HEK293 (cell line): Measurements from ENCODE around the gene MXI1.
"Not testable (repeated sequence)": the region's sequence is repeated elsewhere in the genome, so short reads cannot be mapped to it uniquely, and the experiment has no call there.

Experiments used
- CTCF ChIA-PET: fragments of 350-600 bp; formaldehyde crosslinking; extraction: SDS; loops from one replicate; lab custom pipeline; 2021; ENCODE audit warnings: antibody characterized with exemption; lab: Yijun Ruan, JAX
- POLR2A ChIA-PET: fragments of 300-600 bp; formaldehyde crosslinking; extraction: SDS; loops from one replicate; lab custom pipeline; 2020; ENCODE audit warnings: antibody characterized with exemption, inconsistent platforms; lab: Yijun Ruan, JAX
- H3K27ac ChIP-seq: fragments of 200-500 bp; sonication (Bioruptor generic); 2 replicates; pipeline ENCODE4 v1.5.1; 2014; ENCODE audit warnings: low read depth, low read length, control low read depth, inconsistent platforms; ENCODE audit errors: extremely low read depth
- H3K36me3 ChIP-seq, 2 experiments: fragments of 200-500 bp in 1 of 2; sonication (Bioruptor generic) in 1 of 2; 1 replicate in 1 of 2; 2 replicates in 1 of 2; pipeline ENCODE4 v1.5.1; 2014 to 2017; ENCODE audit warnings: inconsistent platforms in 2 of 2, low read length in 2 of 2; ENCODE audit not compliant: control insufficient read depth in 2 of 2, insufficient read depth in 1 of 2
- H3K4me1 ChIP-seq: fragments of 200-500 bp; sonication (Bioruptor generic); 2 replicates; pipeline ENCODE4 v1.5.1; 2014; ENCODE audit warnings: mild to moderate bottlenecking, low read length, inconsistent platforms; ENCODE audit not compliant: control insufficient read depth, insufficient read depth
- H3K4me3 ChIP-seq: 2 replicates; pipeline ENCODE4 v1.5.1; 2011; ENCODE audit warnings: low read depth, mild to moderate bottlenecking, control low read depth, low read length, moderate library complexity
- H3K9me3 ChIP-seq: fragments of 200-500 bp; sonication (Bioruptor generic); 2 replicates; pipeline ENCODE4 v1.5.1; 2014; ENCODE audit warnings: low read depth, low read length, inconsistent platforms; ENCODE audit not compliant: control insufficient read depth, insufficient read depth
- ATF2 ChIP-seq: fragments of 450-650 bp; formaldehyde crosslinking; IDR thresholded peaks from 2 replicates; pipeline ENCODE4 v1.5.1; 2016; ENCODE audit warnings: missing biosample characterization, missing genetic modification characterization, low read depth
- GLI4 ChIP-seq: fragments of 450-650 bp; formaldehyde crosslinking; IDR thresholded peaks from 2 replicates; pipeline ENCODE4 v1.5.1; 2016; ENCODE audit warnings: missing biosample characterization, missing genetic modification characterization
- GLIS1 ChIP-seq: fragments of 450-650 bp; formaldehyde crosslinking; IDR thresholded peaks from 2 replicates; pipeline ENCODE4 v1.5.1; 2016; ENCODE audit warnings: missing biosample characterization, missing genetic modification characterization
- YY2 ChIP-seq: fragments of 450-650 bp; formaldehyde crosslinking; IDR thresholded peaks from 2 replicates; pipeline ENCODE4 v1.5.1; 2016; ENCODE audit warnings: missing biosample characterization, missing genetic modification characterization
- ZBTB1 ChIP-seq: fragments of 450-650 bp; formaldehyde crosslinking; IDR thresholded peaks from 2 replicates; pipeline ENCODE4 v1.5.1; 2016; ENCODE audit warnings: missing biosample characterization, missing genetic modification characterization
- ZBTB21 ChIP-seq: fragments of 450-650 bp; formaldehyde crosslinking; IDR thresholded peaks from 2 replicates; pipeline ENCODE4 v1.5.1; 2017; ENCODE audit warnings: missing biosample characterization, missing genetic modification characterization
- ZEB2 ChIP-seq: fragments of 450-650 bp; formaldehyde crosslinking; IDR thresholded peaks from 2 replicates; pipeline ENCODE4 v1.5.1; 2016; ENCODE audit warnings: missing biosample characterization, missing genetic modification characterization
- ZFP69B ChIP-seq: fragments of 450-650 bp; formaldehyde crosslinking; IDR thresholded peaks from 2 replicates; pipeline ENCODE4 v1.5.1; 2016; ENCODE audit warnings: missing biosample characterization, missing genetic modification characterization
- ZIC2 ChIP-seq: fragments of 450-650 bp; formaldehyde crosslinking; IDR thresholded peaks from 2 replicates; pipeline ENCODE4 v1.5.1; 2016; ENCODE audit warnings: missing biosample characterization, missing genetic modification characterization
- ZNF157 ChIP-seq: fragments of 450-650 bp; formaldehyde crosslinking; IDR thresholded peaks from 2 replicates; pipeline ENCODE4 v1.5.1; 2016; ENCODE audit warnings: missing biosample characterization, missing genetic modification characterization
- ZNF184 ChIP-seq: fragments of 450-650 bp; IDR thresholded peaks from 2 replicates; pipeline ENCODE4 v1.5.1; 2018; ENCODE audit warnings: missing biosample characterization, mild to moderate bottlenecking, missing genetic modification characterization
- ZNF202 ChIP-seq: fragments of 450-650 bp; formaldehyde crosslinking; IDR thresholded peaks from 2 replicates; pipeline ENCODE4 v1.5.1; 2016; ENCODE audit warnings: missing biosample characterization, missing genetic modification characterization, borderline replicate concordance
- ZNF223 ChIP-seq: fragments of 450-650 bp; formaldehyde crosslinking; IDR thresholded peaks from 2 replicates; pipeline ENCODE4 v1.5.1; 2016; ENCODE audit warnings: missing biosample characterization, missing genetic modification characterization
- ZNF274 ChIP-seq, 2 experiments: fragments of 200-500 bp in 1 of 2; fragments of 450-650 bp in 1 of 2; sonication (Bioruptor generic) in 1 of 2; formaldehyde crosslinking in 1 of 2; IDR thresholded peaks; 2 replicates each; pipeline versions ENCODE4 v1.5.1 to v1.6.1; 2014 to 2016; ENCODE audit warnings: borderline replicate concordance in 1 of 2, inconsistent platforms in 1 of 2, low read length in 1 of 2, missing biosample characterization in 1 of 2, missing genetic modification characterization in 1 of 2
- ZNF391 ChIP-seq: fragments of 450-650 bp; formaldehyde crosslinking; IDR thresholded peaks from 2 replicates; pipeline ENCODE4 v1.5.1; 2016; ENCODE audit warnings: low read depth, missing biosample characterization, missing genetic modification characterization, borderline replicate concordance
- ZNF571 ChIP-seq: fragments of 450-650 bp; formaldehyde crosslinking; IDR thresholded peaks from 2 replicates; pipeline ENCODE4 v1.5.0; 2017; ENCODE audit warnings: missing biosample characterization, missing genetic modification characterization
- ZNF600 ChIP-seq: fragments of 450-650 bp; formaldehyde crosslinking; IDR thresholded peaks from 2 replicates; pipeline ENCODE4 v1.5.1; 2016; ENCODE audit warnings: missing biosample characterization, missing genetic modification characterization
- ZNF629 ChIP-seq: fragments of 450-650 bp; formaldehyde crosslinking; IDR thresholded peaks from 2 replicates; pipeline ENCODE4 v1.5.1; 2017; ENCODE audit warnings: missing biosample characterization, missing genetic modification characterization
- ZNF747 ChIP-seq: fragments of 450-650 bp; formaldehyde crosslinking; IDR thresholded peaks from 2 replicates; pipeline ENCODE4 v1.5.1; 2016; ENCODE audit warnings: missing biosample characterization, missing genetic modification characterization
- ZNF76 ChIP-seq: fragments of 450-650 bp; formaldehyde crosslinking; IDR thresholded peaks from 2 replicates; pipeline ENCODE4; 2016; ENCODE audit warnings: low read depth, missing biosample characterization, missing genetic modification characterization, borderline replicate concordance
- ZSCAN30 ChIP-seq: fragments of 450-650 bp; IDR thresholded peaks from 2 replicates; pipeline ENCODE4 v1.5.1; 2018; ENCODE audit warnings: missing biosample characterization, mild to moderate bottlenecking, missing genetic modification characterization, moderate library complexity

MXI1 gene

GRCh38 chr10:110330675-110331074, 123.3 kb downstream of the MXI1 start:
- no peak overlapping the region for H3K4me3 ChIP-seq
- H3K9me3 ChIP-seq, result no peaks in the 10 kb centered on the region
- ChIA-PET POLR2A (no interaction called here), CTCF (no interaction called here)
- peaks cover under 1% of the 10 kb centered on the region; the same call in 1 of the 2 replicates for H3K4me1 ChIP-seq
- no peak overlapping the region for H3K27ac ChIP-seq
- TF ChIP-seq ZNF571, result no peak
- TF ChIP-seq ZNF223 (tag by site-specific recombination), result no peak
- H3K36me3 ChIP-seq, result no peaks in the 10 kb centered on the region

- H3K9me3 ChIP-seq, POLR2A ChIA-PET, H3K27ac ChIP-seq, H3K36me3 ChIP-seq, CTCF ChIA-PET, H3K4me1 ChIP-seq, H3K4me3 ChIP-seq: not testable (repeated sequence)
Measured at GRCh38 chr10:110331226-110331795, 123.9 kb downstream of the MXI1 start.

DNA sequence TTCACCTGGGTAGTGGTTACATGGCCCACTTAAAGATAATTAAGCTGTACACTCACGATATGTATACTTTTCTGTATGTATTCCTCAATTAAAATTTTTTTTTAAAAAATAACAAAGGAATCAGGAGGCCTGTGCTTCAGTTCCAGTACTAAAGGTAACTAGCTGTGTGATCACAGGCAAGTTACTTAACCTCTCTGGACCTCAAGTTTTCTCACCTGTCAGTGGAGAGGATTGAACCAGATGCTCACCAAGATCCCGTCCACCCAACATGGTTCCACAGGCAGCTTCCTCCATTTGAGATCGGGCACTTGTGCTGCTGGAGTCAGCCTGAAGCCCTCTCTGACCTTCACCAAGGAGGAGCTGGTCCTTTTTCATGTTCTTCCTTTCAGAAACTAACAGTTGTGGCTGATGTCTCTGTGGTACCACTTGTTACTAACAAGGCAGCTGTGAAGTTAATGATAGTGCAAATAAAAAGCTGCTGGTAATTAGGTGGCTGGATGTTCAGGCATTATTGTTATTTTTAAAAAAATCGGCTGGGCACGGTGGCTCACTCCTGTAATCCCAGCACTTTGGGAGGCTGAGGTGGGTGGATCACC, 126.8 kb downstream of the MXI1 start:
- no peaks in the 10 kb centered on the region for H3K9me3 ChIP-seq
- no peaks in the 10 kb centered on the region for H3K36me3 ChIP-seq
- H3K4me3 ChIP-seq, result no peak overlapping the region
- POLR2A ChIA-PET, result no interaction called here
- no peak for TF ChIP-seq ZNF274 (IDR thresholded peaks at IDR 0.05; ENCODE audit: low read length)
- TF ChIP-seq ZNF274 (tag by site-specific recombination; IDR thresholded peaks at IDR 0.05; ENCODE audit: borderline replicate concordance), result no peak
- no peak for TF ChIP-seq GLI4 (tag by site-specific recombination)
- TF ChIP-seq ZEB2 (tag by site-specific recombination), result no peak
- TF ChIP-seq ZSCAN30 (tag by site-specific recombination), result no peak
- TF ChIP-seq ZBTB1 (tag by site-specific recombination), result no peak
- TF ChIP-seq ZNF202 (tag by site-specific recombination), result no peak
- no peak for TF ChIP-seq ZIC2 (tag by site-specific recombination)
- TF ChIP-seq ZNF391, result no peak
- TF ChIP-seq ZNF157, result no peak
- no peak for TF ChIP-seq ZNF629 (tag by site-specific recombination)
- no peak for TF ChIP-seq ATF2 (tag by site-specific recombination)
- no peak for TF ChIP-seq ZNF747 (tag by site-specific recombination)
- no peak for TF ChIP-seq ZBTB21
- TF ChIP-seq ZNF600 (tag by site-specific recombination), result no peak
- TF ChIP-seq GLIS1, result no peak
- TF ChIP-seq ZFP69B (tag by site-specific recombination), result no peak
- no peak for TF ChIP-seq ZNF76 (tag by site-specific recombination)
- TF ChIP-seq YY2 (tag by site-specific recombination), result no peak
- TF ChIP-seq ZNF184 (tag by site-specific recombination), result no peak
- CTCF ChIA-PET, result interaction anchor here (0.7 to 1.6 kb wide), 8 partner anchors 19 to 267 kb away, joined by 3 to 6 read pairs (median 4); no protein-coding TSS in a partner anchor
- no peak overlapping the region for H3K27ac ChIP-seq
- H3K4me1 ChIP-seq, result peaks cover 3% of the 10 kb centered on the region; the same call in 1 of the 2 replicates
